GM21717 (cell line): ENCODE results near the gene TMEM132A.

Experiments used
- ATAC-seq: cut with Tn5 transposase; IDR thresholded peaks from one replicate; pipeline ENCODE4 v1.9.1; 2021; ENCODE audit warnings: mild to moderate bottlenecking, moderate library complexity; ENCODE audit not compliant: unreplicated experiment

Gene TMEM132A

GRCh38 chr11:60985501-60985900, 61.2 kb downstream of the TMEM132A start:
- no peak for ATAC-seq

DNA sequence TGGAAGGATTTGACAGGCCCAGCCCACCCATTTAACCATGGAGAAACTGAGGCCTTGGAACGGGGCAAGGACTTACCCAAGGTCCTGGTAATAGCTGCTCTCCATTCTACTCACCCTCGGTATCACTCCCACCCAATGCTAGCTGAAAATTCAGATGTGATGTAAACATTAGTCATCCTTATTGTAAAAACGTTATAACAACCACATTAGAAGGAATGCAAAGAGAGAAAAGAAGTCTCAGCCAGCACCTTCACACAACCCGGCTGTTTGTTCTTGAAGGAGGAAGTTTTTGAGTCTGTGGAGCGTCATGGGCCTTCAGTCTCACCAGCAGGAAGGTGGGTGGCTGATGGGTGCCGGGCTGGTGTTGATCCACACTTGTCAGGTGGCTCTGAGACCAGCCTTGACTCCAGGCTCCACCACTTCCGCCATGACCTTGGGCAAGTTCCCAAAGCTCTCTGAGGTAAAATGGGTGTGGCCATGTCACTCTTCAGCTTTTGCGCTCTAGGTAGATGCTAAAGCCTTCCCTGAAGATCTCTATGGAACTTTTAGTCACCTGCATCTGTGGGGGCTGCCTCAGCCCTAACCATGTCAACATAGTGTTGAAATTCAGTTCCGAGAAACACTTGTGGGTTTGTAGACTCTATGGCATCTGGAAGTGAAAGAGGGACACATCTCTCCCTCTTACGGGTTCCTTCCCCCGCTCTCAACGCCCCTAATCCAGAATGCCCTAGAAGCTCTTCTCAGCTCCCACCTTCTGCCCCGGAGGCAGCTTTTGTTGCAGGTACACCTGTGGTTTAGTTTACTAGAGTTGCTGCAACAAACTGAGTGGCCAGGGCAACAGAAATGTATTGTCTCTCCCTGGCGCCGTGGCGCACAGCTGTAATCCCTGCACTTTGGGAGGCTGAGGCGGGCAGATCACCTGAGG, 62.0 kb downstream of the TMEM132A start:
- ATAC-seq = no peak
